ENCODE data around the gene SCNM1. TPM values are rescaled to one million over a fixed set of nuclear protein-coding genes. Genes with fewer than 3 reads are reported as not detected.

The SCNM1 gene
- polyA plus RNA-seq, 1 donor (not counting 4 experiments of a cell fraction or from before 2014, with no cell fraction given), result 26.2 TPM

GRCh38 chr1:151128800-151129199, 37.1 kb upstream of the SCNM1 start:
- no peaks in the 10 kb centered on the region for H3K9me1 ChIP-seq (ENCODE audit: control insufficient read depth, extremely low read depth, insufficient read depth, low read length)
- TF ChIP-seq EZH2 (IDR thresholded peaks at IDR 0.05; ENCODE audit: low read length) (no peak), CTCF (optimal IDR thresholded peaks at IDR 0.05 in 1 of 3, IDR thresholded peaks at IDR 0.05 in 1 of 3, conservative IDR thresholded peaks at IDR 0.05 in 1 of 3; ENCODE audit: extremely low read depth in 1 of 3, insufficient read depth in 2 of 3, low read length in 3 of 3) (no peak)
- H3K9ac ChIP-seq (ENCODE audit: control insufficient read depth, extremely low read depth, insufficient read depth, low read length), result no peak overlapping the region
- dilution Hi-C loops (cut with MboI; ENCODE audit: extremely low pct_ligation_motif_present, low sequenced_read_pairs), result no loop called here
- H3K36me3 ChIP-seq (ENCODE audit: control insufficient read depth in 2 of 2, extremely low read depth in 1 of 2, insufficient read depth in 2 of 2, low read length in 2 of 2), result no peaks in the 10 kb centered on the region
- no peaks in the 10 kb centered on the region for H3K79me2 ChIP-seq (ENCODE audit: control insufficient read depth, insufficient read depth, low read length)
- H3K4me3 ChIP-seq (ENCODE audit: control insufficient read depth in 2 of 3, extremely low read depth in 1 of 3, insufficient read depth in 2 of 3, low read depth in 1 of 3, low read length in 3 of 3), result no peak overlapping the region
- no peak for FAIRE-seq
- H2AFZ ChIP-seq (ENCODE audit: control insufficient read depth, low read length), result no peak overlapping the region
- no peak overlapping the region for H3K27ac ChIP-seq (ENCODE audit: control insufficient read depth, insufficient read depth, low read length)
- peaks cover 21% of the 10 kb centered on the region for H3K27me3 ChIP-seq (ENCODE audit: control insufficient read depth, extremely low read depth, insufficient read depth, low read length)
- H3K4me1 ChIP-seq (ENCODE audit: control insufficient read depth, extremely low read depth, insufficient read depth, low read length), result peaks cover 10% of the 10 kb centered on the region
- DNase-seq (ENCODE audit: low read depth, low spot score), result no peak
- no peaks in the 10 kb centered on the region for H3K9me3 ChIP-seq (ENCODE audit: control insufficient read depth, low read depth, low read length)
- H3K4me2 ChIP-seq (ENCODE audit: control insufficient read depth, extremely low read depth, insufficient read depth, low read depth, low read length), result no peak overlapping the region
- H4K20me1 ChIP-seq (ENCODE audit: control insufficient read depth, extremely low read depth, insufficient read depth, low read length), result no peaks in the 10 kb centered on the region

GRCh38 chr1:151130987-151131586, 34.9 kb upstream of the SCNM1 start:
- FAIRE-seq, result peak; percentile 79
- H2AFZ ChIP-seq (ENCODE audit: control insufficient read depth, low read length), result peak overlapping the region; percentile 78
- H3K4me1 ChIP-seq (ENCODE audit: control insufficient read depth, extremely low read depth, insufficient read depth, low read length), result peaks cover 10% of the 10 kb centered on the region
- H3K27me3 ChIP-seq (ENCODE audit: control insufficient read depth, extremely low read depth, insufficient read depth, low read length), result peaks cover 23% of the 10 kb centered on the region
- no peaks in the 10 kb centered on the region for H3K9me1 ChIP-seq (ENCODE audit: control insufficient read depth, extremely low read depth, insufficient read depth, low read length)
- DNase-seq (ENCODE audit: low read depth, low spot score), result peak; percentile 49
- H3K9me3 ChIP-seq (ENCODE audit: control insufficient read depth, low read depth, low read length), result no peaks in the 10 kb centered on the region
- no peaks in the 10 kb centered on the region for H3K79me2 ChIP-seq (ENCODE audit: control insufficient read depth, insufficient read depth, low read length)
- H4K20me1 ChIP-seq (ENCODE audit: control insufficient read depth, extremely low read depth, insufficient read depth, low read length), result no peaks in the 10 kb centered on the region
- dilution Hi-C loops (cut with MboI; ENCODE audit: extremely low pct_ligation_motif_present, low sequenced_read_pairs), result no loop called here
- H3K4me2 ChIP-seq (ENCODE audit: control insufficient read depth, extremely low read depth, insufficient read depth, low read depth, low read length), result peak overlapping the region; percentile 88
- no peak overlapping the region for H3K27ac ChIP-seq (ENCODE audit: control insufficient read depth, insufficient read depth, low read length)
- TF ChIP-seq EZH2 (IDR thresholded peaks at IDR 0.05; ENCODE audit: low read length) (no peak), CTCF (optimal IDR thresholded peaks at IDR 0.05 in 1 of 3, IDR thresholded peaks at IDR 0.05 in 1 of 3, conservative IDR thresholded peaks at IDR 0.05 in 1 of 3; ENCODE audit: extremely low read depth in 1 of 3, insufficient read depth in 2 of 3, low read length in 3 of 3) (no peak)
- peak overlapping the region; percentile 13 to 66 (median 40) for H3K4me3 ChIP-seq (ENCODE audit: control insufficient read depth in 2 of 3, extremely low read depth in 1 of 3, insufficient read depth in 2 of 3, low read depth in 1 of 3, low read length in 3 of 3)
- H3K9ac ChIP-seq (ENCODE audit: control insufficient read depth, extremely low read depth, insufficient read depth, low read length), result peak overlapping the region; percentile 59
- no peaks in the 10 kb centered on the region for H3K36me3 ChIP-seq (ENCODE audit: control insufficient read depth in 2 of 2, extremely low read depth in 1 of 2, insufficient read depth in 2 of 2, low read length in 2 of 2)
